Panc1 (cell line): ENCODE results near the gene BARHL1. TPM values are rescaled to one million over a fixed set of nuclear protein-coding genes. Genes with fewer than 3 reads are reported as not detected.

Experiments used
- ATAC-seq: fragments of 200-7000 bp; cut with Tn5 transposase; 2 replicates; pipeline ENCODE4 v1.9.1; 2020; ENCODE audit warnings: mild to moderate bottlenecking, moderate library complexity
- BruUV-seq: library from RNA; stranded (reverse); fragments of 400-500 nt; replicated peaks from 2 replicates; lab custom pipeline; 2021; lab: Mats Ljungman, UMichigan
- CTCF ChIA-PET: fragments of 300-600 bp; sonication (Branson Sonifier 250); formaldehyde crosslinking; loops from one replicate; lab custom pipeline; 2022; ENCODE audit warnings: antibody characterized with exemption; lab: Charles Lee
- POLR2A ChIA-PET: fragments of 300-600 bp; sonication (Branson Sonifier 250); formaldehyde crosslinking; loops from one replicate; lab custom pipeline; 2022; ENCODE audit warnings: antibody characterized with exemption; lab: Charles Lee
- DNase-seq: peaks from one replicate; pipeline ENCODE4 v3.0.0-alpha.2; 2010; ENCODE audit warnings: low read depth, low spot score
- H3K27ac ChIP-seq: 2 replicates; pipeline ENCODE4 v1.5.1; 2011; ENCODE audit warnings: mild to moderate bottlenecking, low read length, inconsistent platforms
- H3K27me3 ChIP-seq: fragments of 200-500 bp; sonication (Bioruptor generic); 2 replicates; pipeline ENCODE4 v1.6.0; 2014; ENCODE audit warnings: low read length, inconsistent platforms; ENCODE audit not compliant: control insufficient read depth, insufficient read depth
- H3K36me3 ChIP-seq: fragments of 200-500 bp; sonication (Bioruptor generic); 2 replicates; pipeline ENCODE4 v1.5.1; 2014; ENCODE audit warnings: inconsistent platforms, mild to moderate bottlenecking, low read length, moderate library complexity; ENCODE audit not compliant: control insufficient read depth, insufficient read depth
- H3K4me1 ChIP-seq: 2 replicates; pipeline ENCODE4 v1.5.1; 2011; ENCODE audit warnings: inconsistent platforms, mild to moderate bottlenecking, low read length, moderate library complexity; ENCODE audit not compliant: control insufficient read depth, insufficient read depth
- H3K4me3 ChIP-seq, 2 experiments: 2 replicates each; pipeline ENCODE4 v1.5.1; 2011 to 2012; ENCODE audit warnings: low read depth in 2 of 2, low read length in 2 of 2, mild to moderate bottlenecking in 2 of 2, inconsistent platforms in 1 of 2, moderate library complexity in 1 of 2
- H3K9me3 ChIP-seq: fragments of 200-500 bp; sonication (Bioruptor generic); 2 replicates; pipeline ENCODE4 v1.5.1; 2014; ENCODE audit warnings: low read depth, mild to moderate bottlenecking, inconsistent platforms, low read length, moderate library complexity; ENCODE audit not compliant: control insufficient read depth, insufficient read depth
- CTCF ChIP-seq: fragments of 450-650 bp; IDR thresholded peaks from 2 replicates; pipeline ENCODE4 v1.5.1; 2017; ENCODE audit warnings: mild to moderate bottlenecking
- POLR2AphosphoS5 ChIP-seq: IDR thresholded peaks from 2 replicates; pipeline ENCODE4 v1.6.1; 2012; ENCODE audit warnings: mild to moderate bottlenecking, low read depth, low read length, moderate library complexity
- REST ChIP-seq, 2 experiments: IDR thresholded peaks; 2 replicates each; pipeline ENCODE4 v1.6.1; 2011 to 2012; ENCODE audit warnings: low read depth in 2 of 2, control low read depth in 1 of 2, low read length in 1 of 2, mild to moderate bottlenecking in 1 of 2, moderate library complexity in 1 of 2; ENCODE audit not compliant: insufficient read depth in 1 of 2
- SIN3A ChIP-seq: IDR thresholded peaks from 2 replicates; pipeline ENCODE4 v1.6.1; 2012; ENCODE audit warnings: low read depth, mild to moderate bottlenecking, low read length, moderate library complexity, borderline replicate concordance; ENCODE audit not compliant: insufficient read depth
- TCF7L2 ChIP-seq: IDR thresholded peaks from 2 replicates; pipeline ENCODE4 v1.6.1; 2011; ENCODE audit warnings: mild to moderate bottlenecking, low read depth, low read length, inconsistent platforms
- in situ Hi-C: cut with HindIII; loops from 2 replicates; pipeline ENCODE4 v1.10.0; 2016; ENCODE audit warnings: low sequenced_read_pairs, low pct_unique_long_range_greater_than_20kb
- intact Hi-C: fragments of 100-400 bp; cut with micrococcal nuclease; formaldehyde crosslinking; loops from one replicate; pipeline ENCODE4 v1.10.0; 2022; ENCODE audit not compliant: unreplicated experiment
- total RNA-seq: library from RNA; stranded (reverse); gene quantifications from one replicate; pipeline ENCODE4 v1.2.1, GENCODE V29; 2021; ENCODE audit not compliant: unreplicated experiment

BARHL1 gene
- total RNA-seq, 1 experiment from 2014 or later, result not detected

GRCh38 chr9:132628746-132629145 is 46.3 kb downstream of the BARHL1 start:
- in situ Hi-C loops, result no loop called here
- intact Hi-C loops, result no loop called here
- TF ChIP-seq POLR2AphosphoS5, result no peak
- no peak for TF ChIP-seq TCF7L2
- TF ChIP-seq SIN3A, result no peak

GRCh38 chr9:132630116-132630515 is 47.7 kb downstream of the BARHL1 start:
- in situ Hi-C loops (no loop called here), intact Hi-C loops (no loop called here)
- no peaks in the 10 kb centered on the region for H3K9me3 ChIP-seq
- TF ChIP-seq CTCF (no peak), POLR2AphosphoS5 (no peak), REST (IDR thresholded peaks at IDR 0.05; ENCODE audit: insufficient read depth in 1 of 2, low read depth in 2 of 2, low read length in 1 of 2) (no peak), TCF7L2 (no peak), SIN3A (no peak)
- no peaks in the 10 kb centered on the region for H3K4me1 ChIP-seq
- no peak overlapping the region for H3K4me3 ChIP-seq
- POLR2A ChIA-PET, result no interaction called here
- DNase-seq, result no peak
- H3K36me3 ChIP-seq, result peaks cover 3% of the 10 kb centered on the region
- H3K27ac ChIP-seq, result no peak overlapping the region
- CTCF ChIA-PET, result no interaction called here
- no peaks in the 10 kb centered on the region for H3K27me3 ChIP-seq
- BruUV-seq, result no TSS peak
- ATAC-seq, result no peak

More at GRCh38 chr9:132628746-132629145, 46.3 kb downstream of the BARHL1 start:
- Histone ChIP-seq H3K27me3 (no peaks in the 10 kb centered on the region), H3K27ac (no peak overlapping the region), H3K4me1 (no peaks in the 10 kb centered on the region), H3K36me3 (peaks cover 3% of the 10 kb centered on the region), H3K4me3 (no peak overlapping the region), H3K9me3 (no peaks in the 10 kb centered on the region)
- POLR2A ChIA-PET, result interaction anchor here (0.7 kb wide), 1 partner anchor 68 kb away, joined by 3 read pairs; no protein-coding TSS in a partner anchor
- CTCF ChIA-PET, result no interaction called here
- DNase-seq (no peak), ATAC-seq (no peak)
- BruUV-seq, result no TSS peak

GRCh38 chr9:132630811-132631210 is 48.4 kb downstream of the BARHL1 start:
- in situ Hi-C loops, result no loop called here
- ATAC-seq (no peak), DNase-seq (no peak)
- H3K27me3 ChIP-seq, result no peaks in the 10 kb centered on the region
- no peaks in the 10 kb centered on the region for H3K4me1 ChIP-seq
- H3K27ac ChIP-seq, result no peak overlapping the region
- H3K36me3 ChIP-seq, result peaks cover 3% of the 10 kb centered on the region
- intact Hi-C loops, result no loop called here
- CTCF ChIA-PET, result no interaction called here
- no peak for TF ChIP-seq CTCF
- no peak for TF ChIP-seq SIN3A
- H3K4me3 ChIP-seq, result no peak overlapping the region
- no peaks in the 10 kb centered on the region for H3K9me3 ChIP-seq
- POLR2A ChIA-PET, result no interaction called here
- no TSS peak for BruUV-seq
